Measurements from ENCODE around the gene KLF8.
"Not testable (repeated sequence)": the region's sequence is repeated elsewhere in the genome, so short reads cannot be mapped to it uniquely, and the experiment has no call there.

KLF8 gene

DNA sequence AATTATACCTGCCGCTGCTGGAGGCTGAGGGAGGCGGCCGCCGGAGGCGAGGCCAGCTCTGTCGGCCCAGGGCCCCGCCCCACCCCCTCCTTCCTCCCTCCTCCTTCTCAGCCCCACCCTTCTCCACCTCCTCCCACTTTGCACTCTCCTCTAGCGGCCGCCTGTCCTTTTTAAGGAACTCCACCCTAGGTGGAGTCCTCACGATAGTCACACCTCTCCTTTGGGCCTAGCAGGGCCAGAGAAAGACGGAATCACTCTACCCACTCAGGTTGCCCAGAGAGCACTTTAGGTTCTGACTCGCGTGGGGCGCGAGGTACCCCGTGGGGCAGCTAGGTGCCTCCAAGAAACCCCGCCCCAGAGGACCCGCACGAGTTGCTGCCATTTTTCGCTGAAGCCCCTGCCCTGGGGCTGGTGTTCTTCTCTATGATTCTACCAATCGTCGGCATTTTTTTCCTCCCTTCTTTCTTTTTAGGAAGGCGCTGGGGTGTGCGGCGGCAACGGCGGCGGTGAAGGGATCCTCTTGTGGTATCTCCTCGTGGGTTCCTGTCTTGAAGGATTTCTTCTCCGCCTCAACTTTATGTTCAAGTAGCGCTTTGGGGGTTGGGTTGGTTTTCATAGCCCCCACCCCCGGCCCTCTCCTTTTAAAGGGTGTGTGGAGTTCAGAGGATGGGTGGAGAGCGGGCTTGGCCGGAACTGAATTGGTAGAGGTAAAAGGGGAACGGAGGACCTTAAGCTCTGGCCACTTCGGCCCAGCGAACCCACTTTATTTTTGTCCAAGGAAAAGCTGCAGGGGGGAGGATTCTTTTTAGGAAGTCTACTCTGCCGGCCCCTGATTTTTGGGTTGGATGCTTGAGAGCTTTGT, at the start of gene KLF8:
KLF8 (plus strand) TSS at position 136 of the 862 bp plus-strand sequence. CDS start 979 bp downstream, outside the sequence.
- TF ChIP-seq CTCF (conservative IDR thresholded peaks at IDR 0.05; ENCODE audit: low read length): no peak
- H3K4me3 ChIP-seq (ENCODE audit: low read length): peak within 1 kb of the TSS; percentile 37
- no peak for DNase-seq (ENCODE audit: low read depth)

GRCh38 chrX:56206945-56207344, 25.2 kb upstream of the KLF8 start:
- H3K4me3 ChIP-seq (ENCODE audit: low read length); DNase-seq (ENCODE audit: low read depth): not testable (repeated sequence)

DNA sequence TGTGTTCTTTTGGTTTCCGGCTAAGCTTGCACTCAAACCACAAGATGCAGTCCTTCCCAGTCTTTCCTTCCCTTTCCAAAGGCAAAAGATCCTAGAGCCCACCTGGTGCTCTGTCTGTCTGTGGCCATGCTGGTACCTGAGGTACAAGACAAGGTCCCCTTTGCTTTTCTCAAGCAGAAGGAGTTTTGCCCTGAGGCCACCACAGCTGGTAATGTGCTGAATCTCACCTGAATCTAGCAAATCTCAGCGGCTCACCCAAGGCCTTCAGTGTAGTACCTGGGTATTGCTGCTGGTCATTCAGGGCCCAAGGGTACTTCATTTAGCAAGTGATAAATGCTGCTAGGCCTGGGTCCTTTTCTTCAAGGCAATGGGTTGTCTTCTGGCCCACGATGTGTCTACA, 20.5 kb upstream of the KLF8 start:
- TF ChIP-seq CTCF (conservative IDR thresholded peaks at IDR 0.05; ENCODE audit: low read length): no peak
- DNase-seq (ENCODE audit: low read depth): no peak
- no peak overlapping the region for H3K4me3 ChIP-seq (ENCODE audit: low read length)

GRCh38 chrX:56216332-56216731, 15.8 kb upstream of the KLF8 start:
- no peak overlapping the region for H3K4me3 ChIP-seq (ENCODE audit: low read length)
- no peak for TF ChIP-seq CTCF (conservative IDR thresholded peaks at IDR 0.05; ENCODE audit: low read length)
- no peak for DNase-seq (ENCODE audit: low read depth)

- H3K4me3 ChIP-seq (ENCODE audit: low read length): no peak overlapping the region
- TF ChIP-seq CTCF (conservative IDR thresholded peaks at IDR 0.05; ENCODE audit: low read length): peak; percentile 19
- DNase-seq (ENCODE audit: low read depth): no peak
Measured at GRCh38 chrX:56219700-56220099, 12.5 kb upstream of the KLF8 start.

DNA sequence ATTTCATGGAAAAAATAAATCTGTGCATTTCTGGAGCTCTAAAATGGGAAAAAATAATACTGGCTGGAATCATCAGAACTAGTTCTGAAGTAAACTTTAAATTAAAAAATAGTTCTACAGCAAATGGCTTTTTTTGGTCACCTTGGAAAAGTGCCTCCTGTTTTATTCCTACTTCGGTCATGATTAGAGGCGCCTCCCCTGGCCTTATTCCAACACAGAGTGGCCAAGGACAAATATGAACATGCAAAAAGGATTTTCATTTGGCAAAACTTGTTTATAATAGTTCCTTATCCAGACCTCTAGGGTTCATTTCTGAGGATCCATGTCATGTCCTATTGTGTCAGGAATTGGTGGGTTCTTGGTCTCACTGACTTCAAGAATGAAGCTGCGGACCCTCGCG, 11.1 kb upstream of the KLF8 start:
- TF ChIP-seq CTCF (conservative IDR thresholded peaks at IDR 0.05; ENCODE audit: low read length): no peak
- no peak overlapping the region for H3K4me3 ChIP-seq (ENCODE audit: low read length)
- DNase-seq (ENCODE audit: low read depth): no peak

DNA sequence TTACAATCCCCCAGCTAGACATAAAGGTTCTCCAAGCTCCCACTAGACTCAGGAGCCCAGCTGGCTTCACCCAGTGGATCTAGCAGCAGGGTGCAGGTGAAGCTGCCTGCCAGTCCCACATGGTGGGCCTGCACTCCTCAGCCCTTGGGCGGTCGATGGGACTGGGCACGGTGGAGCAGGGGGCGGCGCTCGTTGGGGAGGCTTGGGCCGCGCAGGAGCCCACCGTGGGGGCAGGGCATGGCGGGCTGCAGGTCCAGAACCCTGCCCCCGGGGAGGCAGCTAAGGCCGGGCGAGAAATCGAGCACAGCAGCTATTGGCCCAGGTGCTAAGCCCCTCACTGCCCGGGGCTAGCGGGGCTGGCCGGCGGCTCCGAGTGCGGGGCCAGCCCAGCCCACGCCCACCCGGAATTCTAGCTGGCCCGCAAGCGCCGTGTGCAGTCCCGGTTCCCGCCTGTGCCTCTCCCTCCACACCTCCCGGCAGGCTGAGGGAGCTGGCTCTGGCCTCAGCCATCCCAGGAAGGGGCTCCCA, 9.6 kb upstream of the KLF8 start:
- DNase-seq (ENCODE audit: low read depth): no peak
- no peak for TF ChIP-seq CTCF (conservative IDR thresholded peaks at IDR 0.05; ENCODE audit: low read length)
- H3K4me3 ChIP-seq (ENCODE audit: low read length): no peak overlapping the region

Data from AG10803 (cell line).